Endothelial cell of umbilical vein (primary cell): ENCODE measurements around the gene DHRS11. TPM values are rescaled to one million over a fixed set of nuclear protein-coding genes. Genes with fewer than 3 reads are reported as not detected.

Experiments
- BruUV-seq: library from RNA; stranded (reverse); fragments of 400-500 nt; replicated peaks from 2 replicates; lab custom pipeline; 2021; lab: Mats Ljungman, UMichigan
- CTCF ChIA-PET: fragments of 300-600, 350-600 bp; sonication (Branson Sonifier 250); formaldehyde crosslinking; loops from one replicate; lab custom pipeline; 2021; ENCODE audit warnings: antibody characterized with exemption, inconsistent platforms; lab: Charles Lee
- POLR2A ChIA-PET: fragments of 300-600, 350-600 bp; sonication (Branson Sonifier 250); formaldehyde crosslinking; loops from one replicate; lab custom pipeline; 2021; ENCODE audit warnings: antibody characterized with exemption, inconsistent platforms; lab: Charles Lee
- DNase-seq: peaks from one replicate; pipeline ENCODE4 v3.0.0-alpha.2; 2011; ENCODE audit warnings: low read depth, low spot score
- FAIRE-seq: peaks from 2 replicates; lab custom pipeline; 2011; peaks lifted over from hg19 to GRCh38; lab: Jason Lieb, UNC
- H2AFZ ChIP-seq: 2 replicates; pipeline ENCODE4 v1.6.0; 2012; ENCODE audit warnings: low read depth, low read length, control low read depth, inconsistent platforms
- H3K27ac ChIP-seq: 2 replicates; pipeline ENCODE4 v1.5.1; 2011; ENCODE audit warnings: low read depth, mild to moderate bottlenecking, control low read depth, low read length, moderate library complexity; ENCODE audit not compliant: insufficient read depth
- H3K27me3 ChIP-seq, 2 experiments: 2 replicates each; pipeline versions ENCODE4 v1.6.0 to v1.6.1; 2011; ENCODE audit warnings: low read length in 2 of 2, mixed read lengths in 1 of 2; ENCODE audit not compliant: control insufficient read depth in 2 of 2, insufficient read depth in 2 of 2
- H3K36me3 ChIP-seq, 2 experiments: 2 replicates in 1 of 2; 3 replicates in 1 of 2; pipeline ENCODE4 v1.5.1; 2011; ENCODE audit warnings: low read length in 2 of 2, mild to moderate bottlenecking in 1 of 2, moderate library complexity in 1 of 2; ENCODE audit not compliant: control insufficient read depth in 2 of 2, insufficient read depth in 2 of 2; ENCODE audit errors: extremely low read depth in 1 of 2
- H3K4me1 ChIP-seq: 3 replicates; pipeline ENCODE4 v1.5.1; 2011; ENCODE audit warnings: mild to moderate bottlenecking, low read length; ENCODE audit not compliant: control insufficient read depth, insufficient read depth; ENCODE audit errors: extremely low read depth
- H3K4me2 ChIP-seq: 2 replicates; pipeline ENCODE4 v1.6.1; 2011; ENCODE audit warnings: low read length, control low read depth, mixed read lengths; ENCODE audit not compliant: insufficient read depth
- H3K4me3 ChIP-seq, 3 experiments: fragments of 200-600 bp in 1 of 3; sonication (generic), shearing (Covaris generic) in 1 of 3; replicated peaks in 1 of 3; 2 replicates each; pipeline ENCODE4 v1.5.1; 2011 to 2016; ENCODE audit warnings: control low read depth in 3 of 3, low read length in 3 of 3, mild to moderate bottlenecking in 2 of 3, inconsistent platforms in 1 of 3, low read depth in 1 of 3, moderate library complexity in 1 of 3; ENCODE audit not compliant: insufficient read depth in 1 of 3
- H3K79me2 ChIP-seq: 2 replicates; pipeline ENCODE4 v1.6.0; 2012; ENCODE audit warnings: low read length, inconsistent platforms; ENCODE audit not compliant: control insufficient read depth, insufficient read depth
- H3K9ac ChIP-seq: replicated peaks from 2 replicates; pipeline ENCODE3; 2011; ENCODE audit warnings: low read length, control low read depth; ENCODE audit not compliant: insufficient read depth; ENCODE audit errors: extremely low read depth
- H3K9me1 ChIP-seq: replicated peaks from 3 replicates; pipeline ENCODE4 v1.6.0; 2011; ENCODE audit warnings: mild to moderate bottlenecking, low read length; ENCODE audit not compliant: control insufficient read depth, insufficient read depth; ENCODE audit errors: extremely low read depth
- H3K9me3 ChIP-seq: replicated peaks from 2 replicates; pipeline ENCODE4 v1.5.1; 2012; ENCODE audit warnings: low read length, inconsistent platforms; ENCODE audit not compliant: control insufficient read depth, insufficient read depth
- H4K20me1 ChIP-seq: replicated peaks from 2 replicates; pipeline ENCODE3; 2011; ENCODE audit warnings: mild to moderate bottlenecking, low read length; ENCODE audit not compliant: control insufficient read depth, insufficient read depth; ENCODE audit errors: extremely low read depth
- EZH2 ChIP-seq: IDR thresholded peaks from 2 replicates; pipeline ENCODE4 v1.6.1; 2012; ENCODE audit warnings: borderline replicate concordance, low read depth, mild to moderate bottlenecking, moderate library complexity, low read length, inconsistent platforms; ENCODE audit not compliant: severe bottlenecking
- FOS ChIP-seq: IDR thresholded peaks from 2 replicates; pipeline ENCODE4 v1.6.1; 2011; ENCODE audit warnings: mild to moderate bottlenecking, low read length, moderate library complexity, borderline replicate concordance; ENCODE audit not compliant: insufficient read depth
- GATA2 ChIP-seq: IDR thresholded peaks from 2 replicates; pipeline ENCODE4 v1.7.0; 2011; ENCODE audit warnings: low read depth, mild to moderate bottlenecking, moderate library complexity, mixed read lengths, low read length; ENCODE audit not compliant: insufficient read length, insufficient read depth
- JUN ChIP-seq: IDR thresholded peaks from 2 replicates; pipeline ENCODE4 v1.6.1; 2011; ENCODE audit warnings: borderline replicate concordance, low read depth; ENCODE audit not compliant: insufficient read length, insufficient read depth
- MYC ChIP-seq: IDR thresholded peaks from one replicate; pipeline ENCODE4 v1.6.1; 2011; ENCODE audit warnings: mild to moderate bottlenecking, low read depth, low read length
- POLR2A ChIP-seq: IDR thresholded peaks from 2 replicates; pipeline ENCODE4 v1.6.1; 2012; ENCODE audit warnings: low read depth, mild to moderate bottlenecking, control low read depth, low read length
- POLR2AphosphoS5 ChIP-seq: IDR thresholded peaks from 2 replicates; pipeline ENCODE4 v1.6.1; 2012; ENCODE audit warnings: low read depth, mild to moderate bottlenecking, control low read depth, low read length, moderate library complexity; ENCODE audit not compliant: insufficient read depth
- dilution Hi-C: fragments of 300-500 bp; cut with MboI; formaldehyde crosslinking; loops from one replicate; pipeline ENCODE4 v1.15.0; 2019; ENCODE audit warnings: low sequenced_read_pairs; ENCODE audit not compliant: extremely low pct_ligation_motif_present
- intact Hi-C: fragments of 100-400 bp; cut with micrococcal nuclease; formaldehyde crosslinking; loops from one replicate; pipeline ENCODE4 v1.10.0; 2022
- polyA plus RNA-seq, 4 experiments: library from polyadenylated mRNA; depleted of rRNA in 3 of 4; stranded (reverse) in 3 of 4; unstranded in 1 of 4; fragments of >200 nt; gene quantifications; 2 replicates each; pipeline versions ENCODE4 v1.2.1 to v1.2.3, GENCODE V29; 2011 to 2012; ENCODE audit warnings: missing spikeins in 1 of 4
- total RNA-seq: library from RNA; stranded (reverse); gene quantifications from 2 replicates; pipeline ENCODE4 v1.2.3, GENCODE V29; 2021
- TF ChIP-seq, protein P1 (sequence below), 2 donors: IDR thresholded peaks; 1 replicate in 1 of 2; 2 replicates in 1 of 2; pipeline ENCODE4 v1.5.1; 2011; ENCODE audit warnings: low read length in 2 of 2, mild to moderate bottlenecking in 2 of 2, moderate library complexity in 2 of 2, control low read depth in 1 of 2, inconsistent platforms in 1 of 2, low read depth in 1 of 2; ENCODE audit not compliant: insufficient read depth in 1 of 2; ENCODE audit errors: extremely low read depth in 1 of 2
- TF ChIP-seq, protein P2 (sequence below): IDR thresholded peaks from 2 replicates; pipeline ENCODE4 v1.6.1; 2011; ENCODE audit not compliant: insufficient read depth, insufficient read length

Gene DHRS11
- total and polyA plus RNA-seq, 2 donors (not counting 3 experiments of a cell fraction or from before 2014, with no cell fraction given), result 9.8 to 15.7 TPM

GRCh38 chr17:36601303-36602029 is 9.8 kb downstream of the DHRS11 start, which contains the start of gene MRM1:
MRM1 (plus strand) TSS chr17:36601583; CDS start chr17:36601811, 228 bp downstream.
- dilution Hi-C loops (no loop called here), intact Hi-C loops (loop anchor here (1.0 to 10.0 kb wide), 3 partner anchors 25 to 346 kb away; partner anchors contain the start of gene AATF)
- peak; percentile 93 for DNase-seq
- H3K9ac ChIP-seq, result peak within 1 kb of the TSS; percentile 85
- no peak for FAIRE-seq
- H3K4me3 ChIP-seq, result peak within 1 kb of the TSS; percentile 34 to 67 (median 63)
- H3K27ac ChIP-seq, result peak within 1 kb of the TSS; percentile 54
- TSS peak; percentile 31 for BruUV-seq
- H3K27me3 ChIP-seq, result no peaks in the 10 kb centered on the region
- H3K4me1 ChIP-seq, result peaks cover 16% of the 10 kb centered on the region
- TF ChIP-seq, protein P1, sequence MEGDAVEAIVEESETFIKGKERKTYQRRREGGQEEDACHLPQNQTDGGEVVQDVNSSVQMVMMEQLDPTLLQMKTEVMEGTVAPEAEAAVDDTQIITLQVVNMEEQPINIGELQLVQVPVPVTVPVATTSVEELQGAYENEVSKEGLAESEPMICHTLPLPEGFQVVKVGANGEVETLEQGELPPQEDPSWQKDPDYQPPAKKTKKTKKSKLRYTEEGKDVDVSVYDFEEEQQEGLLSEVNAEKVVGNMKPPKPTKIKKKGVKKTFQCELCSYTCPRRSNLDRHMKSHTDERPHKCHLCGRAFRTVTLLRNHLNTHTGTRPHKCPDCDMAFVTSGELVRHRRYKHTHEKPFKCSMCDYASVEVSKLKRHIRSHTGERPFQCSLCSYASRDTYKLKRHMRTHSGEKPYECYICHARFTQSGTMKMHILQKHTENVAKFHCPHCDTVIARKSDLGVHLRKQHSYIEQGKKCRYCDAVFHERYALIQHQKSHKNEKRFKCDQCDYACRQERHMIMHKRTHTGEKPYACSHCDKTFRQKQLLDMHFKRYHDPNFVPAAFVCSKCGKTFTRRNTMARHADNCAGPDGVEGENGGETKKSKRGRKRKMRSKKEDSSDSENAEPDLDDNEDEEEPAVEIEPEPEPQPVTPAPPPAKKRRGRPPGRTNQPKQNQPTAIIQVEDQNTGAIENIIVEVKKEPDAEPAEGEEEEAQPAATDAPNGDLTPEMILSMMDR (IDR thresholded peaks at IDR 0.05; ENCODE audit: extremely low read depth in 1 of 2, insufficient read depth in 1 of 2, low read depth in 1 of 2, low read length in 2 of 2), result peak in 1 of 2 donors; percentile 27
- no peak for TF ChIP-seq EZH2
- peak; percentile 98 for TF ChIP-seq POLR2A
- peak; percentile 94 for TF ChIP-seq POLR2AphosphoS5
- TF ChIP-seq JUN, result no peak
- TF ChIP-seq, protein P2, sequence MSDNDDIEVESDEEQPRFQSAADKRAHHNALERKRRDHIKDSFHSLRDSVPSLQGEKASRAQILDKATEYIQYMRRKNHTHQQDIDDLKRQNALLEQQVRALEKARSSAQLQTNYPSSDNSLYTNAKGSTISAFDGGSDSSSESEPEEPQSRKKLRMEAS, result peak; percentile 83
- no peak for TF ChIP-seq FOS
- peak; percentile 69 for TF ChIP-seq MYC
- no peak for TF ChIP-seq GATA2
- H2AFZ ChIP-seq, result peak within 1 kb of the TSS; percentile 55
- ChIA-PET CTCF (interaction anchor here (0.6 to 4.5 kb wide), 11 partner anchors 10 to 772 kb away, joined by 3 to 66 read pairs (median 19); partner anchors contain the start of gene DHRS11), POLR2A (interaction anchor here (1.2 kb wide), 2 partner anchors 9 to 56 kb away, joined by 3 to 5 read pairs; partner anchors contain the start of gene GGNBP2)
- H4K20me1 ChIP-seq, result no peaks in the 10 kb centered on the region
- H3K79me2 ChIP-seq, result peaks cover 17% of the 10 kb centered on the region
- H3K36me3 ChIP-seq, result no peaks in the 10 kb centered on the region
- peak within 1 kb of the TSS; percentile 72 for H3K4me2 ChIP-seq
- no peaks in the 10 kb centered on the region for H3K9me1 ChIP-seq
- H3K9me3 ChIP-seq, result no peaks in the 10 kb centered on the region
